GM12873 (cell line): Measurements from ENCODE around the gene ITGA6.

ENCODE experiments used
- CTCF ChIP-seq: IDR thresholded peaks from 2 replicates; pipeline ENCODE4 v1.5.1; 2012; ENCODE audit warnings: low read depth, mild to moderate bottlenecking, moderate library complexity, low read length, control low read depth; ENCODE audit not compliant: insufficient read depth; ENCODE audit errors: missing control alignments

Gene ITGA6

DNA sequence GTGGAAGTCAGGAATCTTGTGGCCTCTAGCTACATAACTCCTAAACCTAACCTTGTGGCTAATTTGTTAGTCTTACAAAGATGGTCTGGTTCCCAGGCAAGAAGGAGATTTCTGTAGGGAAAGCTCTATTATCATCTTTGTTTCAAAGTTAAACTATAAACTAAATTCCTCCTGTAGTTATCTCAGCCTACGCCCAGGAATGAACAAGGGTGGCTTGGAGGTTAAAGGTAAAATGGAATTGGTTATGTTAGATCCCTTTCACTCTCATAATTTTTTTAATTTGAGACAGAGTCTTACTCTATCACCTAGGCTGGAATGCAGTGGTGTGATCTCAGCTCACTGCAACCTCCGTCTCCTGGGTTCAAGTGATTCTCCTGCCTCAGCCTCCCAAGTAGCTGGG is 103.9 kb downstream of the ITGA6 start:
- no peak for TF ChIP-seq CTCF

DNA sequence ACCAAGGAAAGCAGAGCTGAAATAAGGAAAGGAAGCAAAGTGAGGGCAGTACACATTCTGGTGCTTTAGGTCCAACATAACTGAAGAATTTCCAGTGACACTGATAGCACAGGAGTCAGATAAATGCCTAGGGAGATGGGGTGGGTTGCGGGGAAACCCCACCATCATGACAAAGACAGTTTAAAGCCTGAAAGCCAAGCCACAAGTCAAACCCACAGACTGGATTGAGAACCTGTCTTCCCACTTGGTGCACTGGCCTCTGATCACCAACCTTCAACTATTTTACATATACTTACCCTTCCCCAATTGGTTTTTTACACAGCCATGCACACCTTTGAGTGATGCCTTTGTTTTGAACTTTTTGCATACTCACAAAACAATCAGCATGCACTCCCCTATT is 106.3 kb downstream of the ITGA6 start:
- TF ChIP-seq CTCF: no peak

GRCh38 chr2:172535119-172535518 is 107.7 kb downstream of the ITGA6 start:
- TF ChIP-seq CTCF: no peak

GRCh38 chr2:172539767-172540166 is 112.4 kb downstream of the ITGA6 start:
- no peak for TF ChIP-seq CTCF

DNA sequence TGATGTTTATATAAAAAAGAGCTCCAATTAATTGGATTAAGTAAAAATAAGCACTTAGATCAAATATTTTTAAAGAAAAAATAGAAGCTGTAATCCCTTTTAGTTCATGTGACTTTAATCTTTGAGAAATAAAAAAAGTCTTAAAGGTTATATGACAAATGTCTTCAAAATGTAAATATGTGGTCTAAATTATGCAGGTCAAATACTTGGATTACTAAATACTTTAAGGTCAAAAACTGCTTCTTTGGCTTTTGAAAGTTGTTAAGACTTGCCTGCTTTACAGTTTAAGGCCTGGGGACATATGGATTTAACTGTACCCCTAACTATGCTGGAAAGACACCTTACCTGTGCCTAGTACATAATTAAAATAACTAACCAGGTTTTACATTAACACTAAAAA is 113.0 kb downstream of the ITGA6 start:
- no peak for TF ChIP-seq CTCF

- no peak for TF ChIP-seq CTCF
These were observed 118.2 kb downstream of the ITGA6 start for GRCh38 chr2:172545408-172546075.

GRCh38 chr2:172549131-172549530 is 121.7 kb downstream of the ITGA6 start:
- TF ChIP-seq CTCF: no peak
